Dendritic cell treated with granulocyte-macrophage colony-stimulating factor and Interleukin-4, amounts not matched to agents 40 ng/mL and 50 ng/mL, for 4 days (primary cell): ENCODE results near the gene GCSAML.

Source experiments
- H3K27ac Mint-ChIP-seq: one replicate; pipeline ENCODE4 v1.8.0; 2022; ENCODE audit warnings: mild to moderate bottlenecking, mixed read lengths
- H3K27me3 Mint-ChIP-seq: one replicate; pipeline ENCODE4 v1.8.0; 2022; ENCODE audit warnings: mild to moderate bottlenecking, mixed read lengths
- H3K36me3 Mint-ChIP-seq: one replicate; pipeline ENCODE4 v1.8.0; 2022; ENCODE audit warnings: low read depth, mixed read lengths
- H3K4me1 Mint-ChIP-seq: one replicate; pipeline ENCODE4 v1.8.0; 2022; ENCODE audit warnings: low read depth, mixed read lengths
- H3K4me3 Mint-ChIP-seq: one replicate; pipeline ENCODE4 v1.8.0; 2022; ENCODE audit warnings: mild to moderate bottlenecking, moderate library complexity, mixed read lengths
- H3K9me3 Mint-ChIP-seq: one replicate; pipeline ENCODE4 v1.8.0; 2022; ENCODE audit warnings: mixed read lengths
- intact Hi-C: fragments of 100-400 bp; cut with micrococcal nuclease; formaldehyde crosslinking; loops from one replicate; pipeline ENCODE4 v1.15.0; 2022

Gene GCSAML

DNA sequence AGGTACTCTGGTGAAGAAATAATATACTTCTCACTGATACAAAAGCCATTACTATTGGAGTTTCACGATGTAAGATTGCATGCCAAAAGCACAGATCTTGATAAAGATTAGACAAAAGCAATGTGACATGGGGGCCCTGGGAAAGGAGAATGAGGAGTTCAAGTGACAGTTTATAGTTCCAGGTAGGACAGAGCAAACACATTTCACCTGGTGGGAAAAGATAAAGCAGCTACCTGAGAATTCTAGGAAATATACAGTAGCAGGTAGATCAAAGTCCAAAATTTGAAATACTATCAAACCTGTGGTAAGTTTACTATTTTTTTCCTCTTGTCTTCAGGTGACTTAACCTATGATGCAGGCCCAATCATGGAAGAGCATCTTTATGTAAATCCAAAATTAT, 64.5 kb downstream of the GCSAML start:
- H3K27me3 Mint-ChIP-seq = no peaks in the 10 kb centered on the region
- H3K27ac Mint-ChIP-seq = no peak overlapping the region
- no peaks in the 10 kb centered on the region for H3K36me3 Mint-ChIP-seq
- H3K9me3 Mint-ChIP-seq = peaks cover 16% of the 10 kb centered on the region
- intact Hi-C loops = no loop called here
- H3K4me3 Mint-ChIP-seq = no peak overlapping the region
- no peaks in the 10 kb centered on the region for H3K4me1 Mint-ChIP-seq

- intact Hi-C loops = no loop called here
- no peak overlapping the region for H3K27ac Mint-ChIP-seq
- no peaks in the 10 kb centered on the region for H3K36me3 Mint-ChIP-seq
- H3K4me3 Mint-ChIP-seq = no peak overlapping the region
- no peaks in the 10 kb centered on the region for H3K4me1 Mint-ChIP-seq
- peaks cover 4% of the 10 kb centered on the region for H3K9me3 Mint-ChIP-seq
- H3K27me3 Mint-ChIP-seq = no peaks in the 10 kb centered on the region
Observed at GRCh38 chr1:247614625-247615024, 65.7 kb downstream of the GCSAML start.
